Measurements from ENCODE around the gene XRCC3.

DNA sequence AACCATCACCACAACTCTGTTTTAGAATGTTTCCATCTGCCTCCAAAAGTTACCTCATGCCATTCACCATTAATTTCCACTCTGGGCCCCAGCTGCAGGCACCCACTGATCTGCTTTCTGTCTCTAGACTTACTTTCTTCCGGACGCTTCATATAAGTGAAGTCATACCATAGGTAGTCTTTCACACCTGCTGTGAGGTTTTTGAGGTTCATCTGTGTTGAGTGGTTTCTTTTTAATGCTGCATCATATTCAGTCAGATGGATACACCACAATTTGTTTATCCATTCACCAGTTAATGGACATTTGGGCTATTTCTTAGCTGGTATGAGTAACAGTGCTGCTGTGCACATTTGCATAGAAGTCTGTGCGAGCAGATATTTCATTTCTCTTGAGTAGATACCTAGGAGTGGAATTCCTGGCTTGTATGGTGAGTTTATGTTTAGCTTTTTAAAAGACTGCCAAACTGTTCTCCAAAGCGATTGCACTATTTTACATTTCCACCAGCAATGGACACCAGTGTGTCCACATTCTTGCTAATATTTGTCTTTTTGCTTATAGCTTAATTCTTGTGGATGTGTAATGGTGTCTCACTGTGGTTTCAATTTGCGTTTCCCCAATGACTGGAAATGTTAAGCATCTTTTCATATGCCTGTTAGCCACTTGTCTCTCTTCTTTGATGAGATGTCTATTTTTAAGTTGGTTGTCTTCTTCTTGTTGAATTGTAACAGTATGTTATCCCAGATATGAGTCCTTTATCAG lies 48.7 kb upstream of the XRCC3 start:
- TF ChIP-seq, protein P1, sequence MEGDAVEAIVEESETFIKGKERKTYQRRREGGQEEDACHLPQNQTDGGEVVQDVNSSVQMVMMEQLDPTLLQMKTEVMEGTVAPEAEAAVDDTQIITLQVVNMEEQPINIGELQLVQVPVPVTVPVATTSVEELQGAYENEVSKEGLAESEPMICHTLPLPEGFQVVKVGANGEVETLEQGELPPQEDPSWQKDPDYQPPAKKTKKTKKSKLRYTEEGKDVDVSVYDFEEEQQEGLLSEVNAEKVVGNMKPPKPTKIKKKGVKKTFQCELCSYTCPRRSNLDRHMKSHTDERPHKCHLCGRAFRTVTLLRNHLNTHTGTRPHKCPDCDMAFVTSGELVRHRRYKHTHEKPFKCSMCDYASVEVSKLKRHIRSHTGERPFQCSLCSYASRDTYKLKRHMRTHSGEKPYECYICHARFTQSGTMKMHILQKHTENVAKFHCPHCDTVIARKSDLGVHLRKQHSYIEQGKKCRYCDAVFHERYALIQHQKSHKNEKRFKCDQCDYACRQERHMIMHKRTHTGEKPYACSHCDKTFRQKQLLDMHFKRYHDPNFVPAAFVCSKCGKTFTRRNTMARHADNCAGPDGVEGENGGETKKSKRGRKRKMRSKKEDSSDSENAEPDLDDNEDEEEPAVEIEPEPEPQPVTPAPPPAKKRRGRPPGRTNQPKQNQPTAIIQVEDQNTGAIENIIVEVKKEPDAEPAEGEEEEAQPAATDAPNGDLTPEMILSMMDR (IDR thresholded peaks at IDR 0.05) = no peak
- no peak for TF ChIP-seq POLR2A (IDR thresholded peaks at IDR 0.05)
